KG1 (cell line): ENCODE measurements around the gene ZMYND8.

Source experiments
- DNase-seq: peaks from one replicate; lab custom pipeline; 2025; lab: John Stamatoyannopoulos, UW

Gene ZMYND8

DNA sequence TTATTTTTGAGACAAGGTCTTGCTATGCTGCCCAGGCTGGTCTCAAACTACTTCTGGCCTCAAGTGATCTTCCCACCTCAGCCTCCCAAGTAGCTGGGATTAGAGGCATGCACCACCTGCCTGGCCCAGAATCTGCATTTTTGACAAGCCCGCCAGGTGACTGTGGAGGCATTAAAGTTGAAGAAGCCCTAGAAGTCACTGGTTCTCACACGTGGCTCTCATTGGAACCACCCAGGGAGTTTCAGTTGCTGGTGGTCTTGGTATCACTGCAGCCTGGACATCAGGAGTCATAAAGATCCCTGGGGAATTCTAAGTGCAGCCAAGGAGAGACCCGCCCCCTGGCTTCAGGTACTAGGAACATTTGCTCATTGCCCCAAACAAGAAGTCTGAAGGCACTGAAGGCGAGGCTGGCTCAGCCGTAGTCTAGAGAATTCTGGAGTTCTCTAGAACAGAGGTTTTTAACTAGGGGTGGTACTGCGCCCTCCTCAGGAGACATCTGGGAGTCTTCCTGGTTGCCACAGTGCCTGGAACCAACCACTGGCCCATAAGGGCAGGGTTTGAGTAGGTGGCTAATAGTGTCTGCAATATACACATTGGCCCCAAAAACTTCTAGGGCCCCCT lies 182.8 kb downstream of the ZMYND8 start:
- DNase-seq = no peak

DNA sequence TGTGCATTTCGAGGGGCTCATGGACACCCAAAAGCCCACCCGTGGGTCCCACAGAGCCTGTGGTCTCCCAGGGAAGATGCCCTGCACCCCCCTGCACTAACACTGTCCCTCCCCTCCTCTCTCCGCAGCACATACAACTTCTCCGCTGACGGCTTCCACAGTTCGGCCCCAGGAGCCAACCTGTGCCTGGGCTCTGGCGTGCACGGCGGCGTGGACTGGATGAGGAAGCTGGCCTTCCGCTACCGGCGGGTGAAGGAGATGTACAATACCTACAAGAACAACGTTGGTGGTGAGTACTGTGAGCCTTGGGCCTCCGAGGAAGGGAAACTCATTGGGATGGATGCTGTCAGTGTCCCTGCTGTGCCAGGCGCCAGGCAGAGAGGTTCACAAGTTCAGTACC lies 183.9 kb downstream of the ZMYND8 start:
- no peak for DNase-seq

GRCh38 chr20:47167846-47168245 lies 188.7 kb downstream of the ZMYND8 start:
- DNase-seq = no peak

- DNase-seq = no peak
These were observed 191.1 kb downstream of the ZMYND8 start for GRCh38 chr20:47165376-47165865.

DNA sequence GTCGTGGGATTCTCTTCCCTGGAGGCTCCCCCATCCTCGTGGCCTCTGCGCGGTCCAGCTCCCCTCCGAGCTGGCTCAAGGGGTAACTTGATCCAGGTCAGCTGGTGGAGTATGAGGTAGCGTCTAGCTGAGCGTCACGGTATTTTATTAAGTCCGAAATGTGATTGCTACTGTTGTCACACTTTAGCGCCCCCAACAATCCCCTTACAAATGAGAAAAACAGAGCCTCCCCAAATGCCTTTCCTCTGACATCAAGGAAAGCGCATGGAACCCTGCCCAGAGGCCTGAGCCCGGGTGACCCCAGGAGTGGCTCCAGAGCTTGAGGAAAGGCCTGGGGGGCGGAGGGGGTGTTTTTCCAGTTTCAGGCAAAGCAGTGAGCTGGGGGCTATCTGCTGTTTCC lies 192.4 kb downstream of the ZMYND8 start:
- no peak for DNase-seq

DNA sequence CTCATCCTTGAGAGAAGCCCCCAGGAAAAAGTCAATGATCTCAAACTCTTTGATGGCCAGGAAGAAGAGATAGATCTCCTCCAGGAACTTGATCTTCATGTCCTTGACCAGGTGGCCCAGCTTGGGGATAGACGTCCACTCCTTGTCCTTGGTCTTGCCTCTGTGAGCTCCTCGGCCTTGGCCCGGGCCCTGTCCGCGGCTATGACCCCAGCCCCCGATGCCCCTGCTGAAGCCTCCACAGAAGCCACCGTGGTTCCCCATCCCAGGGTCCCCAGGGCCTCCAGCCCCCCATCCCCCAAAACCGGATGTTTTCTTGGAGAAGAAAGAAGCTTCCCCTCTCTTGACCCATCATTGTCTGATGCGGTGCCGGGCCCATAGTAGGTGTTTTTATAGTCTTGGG lies 195.1 kb downstream of the ZMYND8 start:
- DNase-seq = no peak

DNA sequence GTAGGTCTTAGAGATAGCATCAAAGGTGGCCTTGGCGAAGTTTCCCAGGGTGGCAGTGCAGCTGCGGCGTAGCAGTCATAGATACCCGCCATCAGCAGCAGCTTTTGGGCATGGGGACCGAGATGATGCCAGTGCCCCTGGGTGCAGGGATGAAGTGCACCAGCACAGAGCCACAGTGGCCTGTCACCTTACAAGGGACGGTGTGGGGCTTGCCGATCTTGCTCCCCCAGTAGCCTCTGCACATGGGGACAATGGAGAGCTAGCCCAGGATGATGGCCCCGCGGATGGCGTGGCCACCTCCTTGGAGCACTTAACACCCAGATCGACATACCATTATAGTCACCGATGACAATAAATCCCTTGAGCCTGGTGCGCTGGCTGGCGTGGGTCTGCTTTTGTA lies 195.5 kb downstream of the ZMYND8 start:
- DNase-seq = no peak

DNA sequence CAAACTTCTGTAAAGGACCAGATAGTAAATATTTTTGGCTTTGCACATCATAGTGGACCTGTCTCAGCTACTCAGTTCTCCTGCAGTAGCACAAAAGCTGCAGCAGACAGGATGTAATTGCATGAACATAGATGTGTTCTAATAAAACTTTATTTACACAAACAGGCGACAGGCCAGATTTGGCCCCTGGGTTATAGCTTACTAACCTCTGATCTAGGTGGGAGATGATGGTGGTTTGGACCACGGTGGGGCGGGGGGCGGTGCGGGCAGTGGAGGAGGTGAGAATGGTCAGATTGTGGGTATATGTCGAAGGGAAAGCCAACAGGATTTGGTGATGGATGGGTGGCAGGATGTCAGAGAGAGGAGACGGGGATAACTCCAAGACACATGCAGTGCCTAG lies 196.3 kb downstream of the ZMYND8 start:
- no peak for DNase-seq
